GM21737 (cell line): ENCODE results near the gene IDNK.
"Not testable (repeated sequence)": the region's sequence is repeated elsewhere in the genome, so short reads cannot be mapped to it uniquely, and the experiment has no call there.

ENCODE experiments used
- ATAC-seq: cut with Tn5 transposase; IDR thresholded peaks from one replicate; pipeline ENCODE4 v1.9.1; 2021; ENCODE audit warnings: mild to moderate bottlenecking, moderate library complexity; ENCODE audit not compliant: unreplicated experiment

IDNK gene

DNA sequence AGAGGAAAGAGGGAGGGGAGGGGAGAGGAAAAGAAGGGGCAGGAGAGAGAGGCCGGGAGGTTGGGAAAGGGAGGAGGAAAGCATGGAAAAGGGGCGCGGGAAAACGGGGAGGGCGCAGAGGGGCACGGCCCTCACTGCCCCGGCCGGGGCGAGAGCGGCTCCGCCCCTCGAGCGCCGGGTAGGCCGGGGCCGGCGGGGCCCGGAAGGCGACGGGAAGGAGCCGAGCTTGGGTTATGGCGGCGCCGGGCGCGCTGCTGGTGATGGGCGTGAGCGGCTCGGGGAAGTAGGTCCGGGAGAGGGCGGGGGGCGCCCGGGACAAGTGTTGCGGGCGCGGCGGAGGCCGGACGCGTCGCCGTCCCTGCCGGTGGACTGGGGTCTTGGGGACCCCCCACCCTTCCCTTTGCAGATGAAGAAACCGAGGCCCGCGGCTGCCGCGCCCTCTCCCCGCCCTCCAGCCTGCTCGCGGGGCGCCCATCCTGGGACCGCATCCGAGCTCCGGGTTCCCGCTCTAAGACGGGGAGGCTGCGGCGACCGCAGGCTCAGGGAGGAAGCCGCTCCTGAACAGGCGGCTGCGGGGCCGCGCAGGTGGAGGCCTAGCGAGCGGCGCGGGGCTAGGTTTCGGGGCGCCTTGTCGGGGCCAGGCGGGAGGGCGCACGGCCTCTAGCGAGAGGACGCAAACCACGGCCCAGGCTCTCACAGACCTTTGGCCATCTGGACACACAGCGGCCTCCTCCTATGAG, at the start of gene IDNK:
IDNK (plus strand) TSS at position 205 of the 740 bp plus-strand sequence; CDS start at position 234, 29 bp downstream.
- ATAC-seq = peak; percentile 88

DNA sequence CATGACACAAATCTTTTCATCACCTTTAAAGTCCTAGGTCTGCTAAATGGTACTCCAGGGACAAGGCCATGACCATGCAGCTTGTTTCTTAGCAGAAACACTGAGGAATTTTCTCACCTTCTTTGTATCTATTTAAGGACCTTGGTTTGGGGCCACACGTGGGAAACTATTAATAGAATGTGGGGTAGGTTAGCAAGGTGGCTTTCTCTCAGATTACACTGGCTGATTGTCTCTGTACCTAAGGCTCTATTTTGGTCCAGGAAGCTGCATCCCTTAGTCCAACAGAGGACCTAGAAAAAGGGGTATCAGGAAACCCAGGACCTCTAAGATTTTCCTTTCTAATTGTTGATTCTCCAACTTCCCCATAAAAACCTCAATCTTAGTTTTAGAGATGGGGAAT, 48.5 kb upstream of the IDNK start:
- ATAC-seq = no peak

DNA sequence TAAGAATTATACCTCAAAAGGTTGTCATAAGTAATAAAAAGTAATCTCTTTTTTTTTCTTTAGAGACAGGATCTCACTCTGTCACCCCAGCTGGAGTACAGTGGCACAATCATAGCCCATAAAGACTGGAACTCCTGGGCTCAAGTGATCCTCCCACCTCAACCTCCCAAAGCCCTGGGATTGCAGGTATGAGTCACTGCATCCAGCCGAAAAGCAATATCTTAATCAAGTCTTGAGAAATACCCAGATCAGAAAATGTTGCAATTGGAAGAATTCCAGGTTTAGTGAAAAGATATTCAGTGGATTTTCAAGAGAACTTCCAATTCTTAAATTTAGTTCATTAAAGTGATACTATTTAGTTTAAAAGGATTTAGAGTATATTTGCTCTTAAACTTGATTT, 40.9 kb upstream of the IDNK start:
- ATAC-seq = no peak

DNA sequence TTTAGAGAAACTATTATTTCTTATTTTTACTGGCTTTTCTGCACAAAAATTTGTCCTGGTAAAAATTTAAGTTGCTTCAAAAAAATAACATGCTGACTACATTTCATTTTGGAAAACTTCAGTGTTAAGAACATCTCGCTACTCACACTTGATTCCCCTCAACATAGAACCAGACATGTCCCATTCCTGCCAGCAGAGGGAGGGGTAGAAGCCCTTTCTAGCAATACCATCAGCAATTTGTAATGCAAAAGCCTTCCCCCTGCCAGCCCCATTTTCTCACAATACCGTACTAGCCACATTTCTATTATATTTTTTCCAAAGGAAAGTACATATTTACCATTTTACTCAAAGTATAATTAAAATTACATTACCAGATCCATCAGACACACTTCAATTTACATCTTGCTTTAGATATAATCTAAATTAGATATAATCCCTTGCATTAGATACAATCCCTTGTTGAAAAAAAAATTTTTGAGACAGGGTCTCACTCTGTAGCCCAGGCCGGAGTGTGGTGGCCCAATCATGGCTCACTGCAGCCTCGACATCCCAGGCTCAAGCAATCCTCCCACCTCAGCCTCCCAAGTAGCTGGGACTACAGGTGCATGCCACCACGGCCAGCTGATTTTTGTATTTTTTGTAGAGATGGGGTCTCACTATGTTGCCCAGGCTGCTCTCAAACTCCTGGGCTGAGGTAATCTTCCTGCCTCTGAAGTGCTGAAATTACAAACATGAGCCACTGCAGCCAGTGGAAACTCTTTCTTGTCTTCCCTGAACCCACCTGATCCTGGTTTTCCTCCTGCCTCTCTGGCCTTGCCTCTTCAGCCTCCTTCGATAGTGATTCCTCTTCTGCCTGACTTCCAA, 39.6 kb upstream of the IDNK start:
- ATAC-seq = no peak

DNA sequence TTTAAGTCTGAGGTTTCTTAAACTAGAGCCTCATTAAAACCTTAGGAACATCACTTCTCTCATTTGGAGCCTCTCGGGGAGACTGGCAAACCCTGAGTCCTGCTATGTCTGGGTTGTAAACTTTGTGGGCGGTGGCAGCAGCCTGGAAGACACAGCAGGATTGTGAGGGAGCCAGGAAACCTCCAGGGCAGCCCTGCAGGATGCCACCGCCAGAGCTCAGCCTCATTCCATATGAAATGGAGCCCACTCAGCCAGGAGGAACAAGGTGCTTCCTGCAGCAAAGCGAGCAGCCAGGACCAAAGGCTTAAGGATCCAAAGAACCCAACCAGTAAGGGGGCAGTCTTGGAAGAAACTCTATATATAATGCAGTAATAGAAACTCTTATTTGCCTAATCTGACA, 37.9 kb upstream of the IDNK start:
- ATAC-seq = no peak

DNA sequence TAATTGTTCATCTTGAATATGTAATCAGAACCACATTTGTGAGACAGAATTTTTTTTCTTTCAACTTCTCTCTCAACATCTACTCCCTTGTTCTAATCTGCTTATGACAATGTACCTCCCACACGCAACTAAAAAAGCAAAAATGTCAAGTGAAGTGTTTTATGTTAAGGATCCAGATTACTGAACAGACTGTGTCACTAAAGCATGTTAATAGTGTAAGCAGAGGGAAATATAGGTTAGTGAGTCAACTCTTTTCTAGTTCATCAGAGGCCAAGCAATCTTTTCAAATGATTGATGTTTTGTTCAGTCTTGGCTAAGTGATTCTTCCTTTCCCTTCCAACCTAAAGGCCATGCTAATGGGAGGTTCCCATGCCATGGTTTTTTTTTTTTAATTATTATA, 34.7 kb upstream of the IDNK start:
- ATAC-seq = no peak

DNA sequence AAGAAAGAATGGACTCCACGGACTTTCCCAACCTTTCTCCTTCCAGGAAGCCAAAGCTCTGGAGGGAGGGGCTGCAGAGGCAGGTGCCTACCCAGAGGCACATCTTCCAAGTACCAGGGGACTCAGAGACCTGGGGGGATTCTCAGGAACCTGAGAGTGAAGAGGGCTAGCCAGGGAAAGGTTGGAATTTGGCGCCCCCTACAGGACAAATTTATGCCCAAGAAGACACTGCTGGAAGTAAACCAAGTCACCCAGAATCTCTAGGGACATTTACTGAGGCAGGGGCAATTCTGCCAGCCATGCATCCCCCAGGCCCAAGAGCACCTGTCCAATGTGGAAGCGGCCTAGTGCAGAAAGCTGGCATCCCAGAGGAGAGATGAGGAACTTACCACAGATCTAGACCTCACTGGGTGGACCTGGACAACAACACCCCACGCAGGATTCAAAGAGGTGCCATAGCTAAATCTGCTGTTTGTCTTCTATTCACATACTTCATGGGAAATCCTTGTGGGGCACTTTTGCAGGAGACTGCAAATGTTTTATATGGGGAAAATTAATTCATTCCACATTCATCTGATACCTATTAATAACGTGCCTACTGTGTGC, 25.9 kb upstream of the IDNK start:
- ATAC-seq = no peak

DNA sequence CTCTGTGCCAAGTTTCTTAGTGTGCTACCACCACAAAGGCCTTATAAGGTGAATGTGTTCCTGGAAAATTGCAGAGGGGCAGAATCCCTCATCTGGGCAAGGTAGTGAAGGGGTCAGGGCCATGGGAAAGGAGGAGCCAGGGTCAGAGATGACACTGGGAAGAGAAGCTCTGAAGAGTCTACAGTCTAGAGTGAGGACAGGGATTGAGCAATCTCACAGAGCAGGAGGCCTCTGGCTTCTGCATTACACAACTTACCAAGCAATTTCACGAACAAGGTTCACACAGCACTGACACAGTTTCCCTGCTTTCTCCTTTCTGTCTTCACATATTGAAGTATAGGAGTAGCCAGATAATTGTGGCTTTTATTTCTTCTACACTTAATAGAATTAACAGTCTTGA, 24.5 kb upstream of the IDNK start:
- ATAC-seq = no peak

DNA sequence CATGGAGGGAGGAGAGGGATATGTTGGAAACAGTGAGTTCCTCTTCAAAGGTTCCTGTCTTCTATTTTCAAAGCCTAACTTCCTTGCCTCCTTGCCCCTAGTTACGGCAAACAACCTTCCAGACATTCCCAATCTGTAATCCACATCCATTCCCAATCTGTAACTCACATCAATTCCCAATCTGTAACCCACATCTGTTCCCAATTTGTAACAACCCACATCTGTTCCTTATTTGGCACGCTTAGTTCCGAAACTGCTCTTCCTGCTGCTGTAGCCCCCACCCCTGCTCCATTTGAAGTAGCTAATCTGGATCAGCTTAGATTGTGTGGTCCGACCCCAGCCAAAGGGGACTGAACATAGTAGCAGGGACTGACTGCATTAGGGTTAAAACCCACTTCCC, 23.9 kb upstream of the IDNK start:
- no peak for ATAC-seq

DNA sequence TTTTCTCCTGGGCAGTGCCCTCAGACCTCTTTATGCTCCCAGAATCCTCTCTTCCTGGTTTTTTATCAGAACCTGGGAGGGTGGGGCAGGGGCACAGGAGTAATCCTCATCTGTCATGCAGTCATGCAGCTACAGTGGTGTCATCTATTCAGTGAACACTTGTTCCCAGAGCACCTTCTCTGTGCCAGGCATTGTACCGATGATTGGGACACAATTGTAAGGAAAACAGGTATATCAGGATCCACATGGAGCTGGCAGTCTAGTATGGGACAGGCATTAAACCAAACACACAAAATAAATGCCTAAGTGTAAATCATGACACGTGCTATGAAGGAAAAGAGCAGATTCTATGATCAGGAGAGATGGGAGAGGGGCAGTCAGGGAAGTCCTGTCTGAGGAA, 21.5 kb upstream of the IDNK start:
- ATAC-seq = no peak

DNA sequence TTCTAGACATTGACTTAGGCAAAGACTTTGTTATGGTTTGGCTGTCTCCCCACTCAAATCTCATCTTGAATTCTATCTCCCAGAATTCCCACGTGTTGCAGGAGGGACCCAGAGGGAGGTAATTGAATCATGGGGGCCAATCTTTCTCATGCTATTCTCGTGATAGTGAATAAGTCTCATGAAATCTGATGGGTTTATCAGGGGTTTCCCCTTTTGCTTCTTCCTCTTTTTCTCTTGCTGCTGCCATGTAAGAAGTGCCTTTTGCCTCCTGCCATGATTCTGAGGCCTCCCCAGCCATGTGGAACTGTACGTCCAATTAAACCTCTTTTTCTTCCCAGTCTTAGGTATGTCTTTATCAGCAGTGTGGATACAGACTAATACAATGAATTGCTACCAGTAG, 15.3 kb upstream of the IDNK start:
- ATAC-seq = not testable (repeated sequence)

DNA sequence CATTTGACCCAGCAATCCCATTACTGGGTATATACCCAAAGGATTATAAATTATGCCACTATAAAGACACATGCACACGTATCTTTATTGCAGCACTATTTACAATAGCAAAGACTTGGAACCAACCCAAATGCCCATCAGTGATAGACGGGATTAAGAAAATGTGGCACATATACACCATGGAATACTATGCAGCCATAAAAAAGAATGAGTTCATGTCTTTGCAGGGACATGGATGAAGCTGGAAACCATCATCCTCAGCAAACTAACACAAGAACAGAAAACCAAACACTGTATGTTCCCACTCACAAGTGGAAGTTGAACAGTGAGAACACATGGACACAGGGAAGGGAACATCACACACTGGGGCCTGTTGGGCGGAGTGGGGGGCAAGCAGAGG, 9.6 kb upstream of the IDNK start:
- not testable (repeated sequence) for ATAC-seq

DNA sequence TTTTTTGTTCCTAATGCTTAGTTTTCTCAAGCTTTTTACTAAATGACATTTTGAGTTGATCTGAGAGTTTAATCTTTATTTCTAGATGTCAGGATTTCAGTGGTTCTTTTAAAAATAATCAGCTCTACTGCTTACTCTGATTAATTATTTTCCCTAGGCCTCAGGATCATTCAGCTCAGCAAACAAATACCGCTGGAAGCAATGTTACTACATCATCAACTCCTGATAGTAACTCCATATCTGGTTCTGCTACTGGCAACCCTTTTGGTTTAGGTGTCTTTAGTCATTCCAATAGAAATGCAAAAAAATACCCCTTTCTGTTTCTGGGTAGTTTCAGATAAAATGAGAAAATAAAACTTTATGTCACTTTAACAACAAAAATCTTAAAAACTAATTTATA, 5.6 kb upstream of the IDNK start:
- ATAC-seq = no peak

DNA sequence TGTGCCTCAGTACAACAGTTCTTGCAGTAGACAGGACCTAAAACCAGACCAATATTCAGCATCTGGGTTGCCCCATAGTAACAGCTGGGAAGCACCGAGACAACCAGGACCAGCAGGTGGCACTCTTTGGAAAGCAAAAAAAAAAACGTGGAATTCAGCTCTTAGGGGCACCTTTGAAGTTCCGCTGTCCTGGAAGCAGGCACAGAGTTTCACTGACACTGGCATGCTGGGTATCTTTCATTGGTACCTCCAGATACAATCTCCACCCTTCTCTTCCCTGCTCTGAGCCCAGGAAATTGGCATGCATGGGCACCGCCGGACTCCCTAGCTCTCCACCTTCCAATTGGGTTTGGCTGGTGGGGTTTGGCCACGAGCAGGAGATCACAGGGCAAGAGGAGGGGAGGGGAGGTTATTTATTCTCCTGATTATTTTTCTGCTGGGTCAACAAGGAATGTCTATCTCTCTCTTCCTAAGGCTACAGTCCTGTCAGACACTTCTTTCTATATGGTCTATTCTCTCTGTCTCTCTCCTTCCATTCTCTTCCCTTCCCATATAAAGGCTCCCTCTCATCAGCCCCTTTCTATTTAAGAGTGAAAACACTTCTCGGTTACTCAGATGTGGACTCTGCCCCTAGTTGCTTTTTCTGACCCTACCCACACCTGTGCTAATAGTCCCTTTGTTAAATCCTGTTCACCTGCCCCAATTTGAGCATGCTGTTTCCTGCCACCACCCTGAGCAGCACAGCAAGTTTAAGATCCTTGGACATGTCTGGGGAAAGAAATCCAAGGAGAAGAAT, 1.9 kb upstream of the IDNK start:
- no peak for ATAC-seq

DNA sequence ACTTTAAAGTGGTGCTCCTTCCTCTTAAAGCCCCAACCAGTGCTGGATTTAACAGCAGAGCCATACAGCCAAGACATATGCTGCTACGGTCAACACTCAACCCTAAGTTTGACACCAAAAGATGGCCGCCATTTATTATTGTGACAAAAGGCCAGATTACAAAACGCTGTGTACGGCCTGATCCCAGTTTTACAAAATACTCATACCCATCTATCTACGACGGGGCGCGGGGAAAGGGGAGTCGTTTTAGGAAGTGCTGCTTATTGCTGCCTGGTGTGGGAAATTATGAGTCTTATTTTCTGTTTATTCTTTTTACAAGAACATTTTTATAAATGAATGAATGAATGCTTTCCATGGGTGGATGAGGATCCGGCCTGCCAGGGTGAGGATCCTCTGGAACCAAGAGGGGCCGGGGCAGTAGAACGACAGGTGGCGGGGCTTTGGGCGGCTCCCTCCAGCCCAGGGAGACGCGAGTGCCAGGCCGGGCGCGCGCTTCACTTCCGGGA, 457 bp upstream of the IDNK start:
- ATAC-seq = peak; percentile 48

DNA sequence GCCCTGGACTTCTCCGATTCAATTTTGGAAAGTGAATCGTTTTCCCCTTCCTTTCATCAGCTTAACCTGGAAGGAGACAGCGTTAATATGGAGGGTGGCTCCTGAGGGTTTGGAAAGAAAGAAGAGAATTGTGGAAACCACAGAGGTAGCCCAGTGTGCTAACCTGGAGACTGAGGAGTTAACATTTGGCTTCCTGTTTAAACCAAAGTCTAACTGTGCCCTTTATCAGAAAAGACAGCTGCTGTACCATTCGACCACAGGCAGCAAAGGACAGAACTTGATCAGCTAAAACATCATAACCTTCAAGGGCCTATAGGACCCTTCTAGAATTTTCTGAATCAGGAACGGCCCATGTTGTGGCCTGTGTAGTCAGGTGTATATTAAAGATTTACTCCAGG, 735 bp downstream of the IDNK start:
- peak; percentile 19 for ATAC-seq

DNA sequence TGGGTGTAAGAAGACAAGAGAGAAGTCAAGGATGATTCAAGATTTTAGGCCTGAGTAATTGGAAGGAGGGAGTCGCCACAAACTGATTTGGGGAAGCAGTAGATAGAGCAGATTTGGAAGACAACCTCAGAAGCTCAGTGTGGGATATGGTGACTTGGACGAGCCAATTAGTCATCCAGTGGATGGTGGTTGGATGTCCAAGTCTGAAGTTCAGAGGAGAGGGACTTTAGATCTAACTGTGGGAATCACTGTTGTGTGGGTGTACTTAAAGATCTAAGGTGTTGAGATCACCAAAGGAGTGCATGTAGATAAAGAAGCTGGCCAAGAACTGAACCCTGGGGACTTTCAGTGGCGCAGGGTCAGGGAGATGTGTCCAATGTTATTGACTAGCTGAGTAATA, 2.2 kb downstream of the IDNK start:
- ATAC-seq = no peak

DNA sequence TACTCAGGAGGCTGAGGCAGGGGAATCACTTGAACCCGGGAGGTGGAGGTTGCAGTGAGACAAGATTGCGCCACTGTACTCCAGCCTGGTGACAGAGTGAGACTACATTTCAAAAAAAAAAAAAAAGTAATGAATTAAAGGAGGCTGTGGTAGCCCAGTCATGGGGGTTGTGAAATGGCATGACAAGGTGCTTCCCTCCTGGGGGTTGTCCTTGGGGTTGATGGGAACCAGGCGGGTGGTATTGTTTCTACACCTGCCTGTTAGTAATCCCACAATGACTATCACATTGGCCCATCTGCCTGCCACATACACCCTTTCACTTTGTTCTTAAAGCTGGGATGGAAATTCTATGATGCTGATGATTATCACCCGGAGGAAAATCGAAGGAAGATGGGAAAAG, 5.6 kb downstream of the IDNK start:
- ATAC-seq = no peak

DNA sequence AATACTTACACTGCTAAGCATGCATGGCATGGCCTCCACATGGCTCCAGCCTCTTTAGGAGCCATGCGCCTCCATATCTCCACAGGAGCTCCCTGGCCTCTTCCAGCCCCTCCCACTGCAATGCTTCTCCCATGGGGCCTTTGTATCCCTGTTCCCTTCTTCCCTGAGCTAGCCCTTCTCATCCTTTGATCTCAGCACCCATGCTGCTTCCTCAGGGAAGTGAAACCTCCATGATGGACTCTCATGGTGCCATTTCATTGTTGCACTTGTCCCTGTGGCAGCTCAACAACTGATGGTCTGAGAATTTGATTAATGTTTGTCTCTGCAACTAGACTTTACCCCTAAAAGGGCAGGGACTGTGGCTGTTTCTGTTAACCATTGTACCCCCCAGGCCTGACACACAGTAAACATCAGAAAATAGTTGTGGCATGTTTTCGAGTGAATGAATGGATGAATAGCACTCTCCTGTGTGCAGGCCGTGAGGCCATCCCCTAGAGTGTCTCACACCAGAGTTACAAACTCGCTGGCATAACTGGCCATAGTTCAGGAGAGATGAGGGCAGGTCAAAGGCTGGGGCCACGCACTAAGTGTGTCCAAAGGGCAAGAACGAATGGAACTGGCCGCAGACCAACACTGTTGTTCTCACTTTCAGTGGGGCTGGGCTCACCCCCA, 6.6 kb downstream of the IDNK start:
- no peak for ATAC-seq

DNA sequence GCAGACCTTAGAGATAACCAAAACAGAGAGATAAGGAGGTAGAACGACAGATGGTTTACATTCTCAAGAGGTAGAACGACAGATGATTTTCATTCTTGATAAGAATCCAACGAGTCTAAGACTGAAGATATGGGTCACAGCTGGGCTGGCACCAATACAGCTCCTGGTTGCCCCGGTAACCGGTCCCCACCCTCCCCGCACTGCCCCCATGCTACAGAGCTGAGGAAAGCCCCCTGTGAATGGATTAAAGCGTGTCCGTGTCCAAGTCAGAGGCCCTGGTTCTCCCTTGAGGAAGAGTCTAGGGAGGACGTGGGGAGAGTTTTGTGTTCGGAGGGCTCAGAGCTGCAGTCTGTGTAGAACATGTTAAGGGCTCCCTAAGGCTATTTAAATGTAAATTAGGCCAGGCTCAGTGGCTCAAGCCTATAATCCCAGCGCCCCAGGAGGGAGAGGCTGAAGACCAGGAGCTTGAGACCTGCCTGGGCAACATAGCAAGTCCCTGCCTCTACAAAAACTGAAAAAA, 8.1 kb downstream of the IDNK start:
- ATAC-seq = no peak
